Right lobe of liver (tissue), 4 donors: ENCODE measurements around the gene CELSR1.

Experiments used
- CTCF ChIP-seq, 4 donors: fragments of 200-600 bp in 3 of 4; fragments of 450-650 bp in 1 of 4; IDR thresholded peaks; one replicate each; pipeline versions ENCODE4 v1.5.1 to v1.8.0; 2016 to 2022; ENCODE audit warnings: antibody characterized with exemption in 4 of 4, mild to moderate bottlenecking in 2 of 4
- POLR2A ChIP-seq: fragments of 450-650 bp; IDR thresholded peaks from one replicate; pipeline ENCODE4 v1.6.1; 2017; ENCODE audit warnings: antibody characterized with exemption, mild to moderate bottlenecking
- donor health status: DM: no; HTN: no; CAD: no.
- donor health status: DM: no; HTN: no; CAD: no.
- donor health status: DM: no; HTN: yes; CAD: no.

- TF ChIP-seq CTCF (IDR thresholded peaks at IDR 0.05) (no peak), POLR2A (no peak)
These were observed 67.7 kb downstream of the CELSR1 start for GRCh38 chr22:46469711-46470110.
